CD4-positive, alpha-beta memory T cell (primary cell): ENCODE data around the gene DHODH. TPM values are rescaled to one million over a fixed set of nuclear protein-coding genes. Genes with fewer than 3 reads are reported as not detected.

Source experiments
- CTCF ChIA-PET: fragments of 350-600 bp; sonication (Branson Sonifier 250); formaldehyde crosslinking; loops from one replicate; lab custom pipeline; 2021; ENCODE audit warnings: inconsistent platforms; ENCODE audit not compliant: partially characterized antibody; lab: Charles Lee
- POLR2A ChIA-PET: fragments of 350-600 bp; sonication (Branson Sonifier 250); formaldehyde crosslinking; loops from one replicate; lab custom pipeline; 2021; ENCODE audit not compliant: partially characterized antibody; lab: Charles Lee
- DNase-seq, 5 donors: peaks; one replicate each; pipeline versions ENCODE4 v3.0.0 to v3.0.0-alpha.2; 2020 to 2022; ENCODE audit warnings: mixed read lengths in 1 of 5
- H3K27ac ChIP-seq: one replicate; pipeline ENCODE4 v1.7.0; 2013; ENCODE audit warnings: low read depth, low read length
- H3K27me3 ChIP-seq: 2 replicates; pipeline ENCODE4 v1.7.0; 2013; ENCODE audit warnings: mild to moderate bottlenecking, low read length, moderate library complexity; ENCODE audit not compliant: insufficient read depth
- H3K36me3 ChIP-seq: 2 replicates; pipeline ENCODE4 v1.7.0; 2013; ENCODE audit warnings: mild to moderate bottlenecking, low read length, moderate library complexity; ENCODE audit not compliant: insufficient read depth
- H3K4me1 ChIP-seq: 2 replicates; pipeline ENCODE4 v1.7.0; 2013; ENCODE audit warnings: mild to moderate bottlenecking, low read length, moderate library complexity; ENCODE audit not compliant: insufficient read depth
- H3K4me3 ChIP-seq, 2 donors: one replicate each; pipeline ENCODE4 v1.7.0; 2013; ENCODE audit warnings: low read length in 2 of 2, mild to moderate bottlenecking in 1 of 2
- H3K9me3 ChIP-seq, 2 donors: one replicate each; pipeline ENCODE4 v1.7.0; 2013; ENCODE audit warnings: low read length in 2 of 2, control low read depth in 1 of 2; ENCODE audit not compliant: control insufficient read depth in 1 of 2
- H3K27ac Mint-ChIP-seq, 7 donors: one replicate each; pipeline ENCODE4 v1.8.0; 2020 to 2021; ENCODE audit warnings: mixed read lengths in 7 of 7, mild to moderate bottlenecking in 6 of 7, inconsistent platforms in 3 of 7, moderate library complexity in 3 of 7
- H3K27me3 Mint-ChIP-seq, 2 donors: one replicate each; pipeline ENCODE4 v1.8.0; 2020 to 2021; ENCODE audit warnings: mixed read lengths in 2 of 2
- H3K36me3 Mint-ChIP-seq, 2 donors: one replicate each; pipeline ENCODE4 v1.8.0; 2020 to 2021; ENCODE audit warnings: mixed read lengths in 2 of 2, inconsistent platforms in 1 of 2, mild to moderate bottlenecking in 1 of 2
- H3K4me1 Mint-ChIP-seq, 4 donors: one replicate each; pipeline ENCODE4 v1.8.0; 2020 to 2021; ENCODE audit warnings: mixed read lengths in 4 of 4, mild to moderate bottlenecking in 1 of 4
- H3K4me3 Mint-ChIP-seq, 8 donors: one replicate each; pipeline ENCODE4 v1.8.0; 2020 to 2021; ENCODE audit warnings: mixed read lengths in 8 of 8, mild to moderate bottlenecking in 7 of 8, moderate library complexity in 6 of 8, inconsistent platforms in 3 of 8
- H3K9me3 Mint-ChIP-seq, 8 donors: one replicate each; pipeline ENCODE4 v1.8.0; 2020 to 2021; ENCODE audit warnings: mixed read lengths in 8 of 8, mild to moderate bottlenecking in 5 of 8, inconsistent platforms in 3 of 8, moderate library complexity in 1 of 8
- intact Hi-C: fragments of 100-400 bp; cut with micrococcal nuclease; formaldehyde crosslinking; loops from one replicate; pipeline ENCODE4 v1.15.1; 2023
- polyA plus RNA-seq, 2 donors: library from polyadenylated mRNA; unstranded; fragments of 300-500 nt; fragmentation: Illumina TruSeq; gene quantifications; one replicate each; pipeline ENCODE4 v1.2.3, GENCODE V29; 2021
- total RNA-seq, 2 experiments: library from RNA; stranded (reverse); gene quantifications; one replicate each; pipeline ENCODE4 v1.2.3, GENCODE V29; 2021

The DHODH gene
- total and polyA plus RNA-seq, 4 experiments from 2014 or later: 8.1 to 11.2 (median 9.6) TPM

GRCh38 chr16:72043058-72043457 lies 34.5 kb downstream of the DHODH start:
- no peaks in the 10 kb centered on the region for H3K36me3 ChIP-seq
- no peaks in the 10 kb centered on the region for H3K27me3 ChIP-seq
- no peak overlapping the region for H3K4me3 Mint-ChIP-seq
- H3K9me3 Mint-ChIP-seq: peaks cover 0 to 4% (median 0%) of the 10 kb centered on the region in 8 donors
- peak overlapping the region in 2 of 7 donors; percentile 28 to 48 for H3K27ac Mint-ChIP-seq
- ChIA-PET CTCF (no interaction called here), POLR2A (no interaction called here)
- intact Hi-C loops: no loop called here
- no peak overlapping the region for H3K27ac ChIP-seq
- no peaks in the 10 kb centered on the region for H3K9me3 ChIP-seq
- peaks cover 25 to 27% of the 10 kb centered on the region in 2 donors for H3K36me3 Mint-ChIP-seq
- H3K27me3 Mint-ChIP-seq: no peaks in the 10 kb centered on the region
- no peaks in the 10 kb centered on the region for H3K4me1 ChIP-seq
- DNase-seq: no peak
- no peaks in the 10 kb centered on the region for H3K4me1 Mint-ChIP-seq
- no peak overlapping the region for H3K4me3 ChIP-seq

GRCh38 chr16:72043539-72043938 lies 35.0 kb downstream of the DHODH start:
- POLR2A ChIA-PET: no interaction called here
- peaks cover 25 to 27% of the 10 kb centered on the region in 2 donors for H3K36me3 Mint-ChIP-seq
- intact Hi-C loops: no loop called here

GRCh38 chr16:72044296-72044695 lies 35.8 kb downstream of the DHODH start:
- Histone ChIP-seq H3K27ac (no peak overlapping the region), H3K9me3 (no peaks in the 10 kb centered on the region), H3K36me3 (no peaks in the 10 kb centered on the region), H3K4me3 (no peak overlapping the region), H3K4me1 (no peaks in the 10 kb centered on the region), H3K27me3 (no peaks in the 10 kb centered on the region)
- DNase-seq: no peak
- peaks cover 27% of the 10 kb centered on the region in 2 donors for H3K36me3 Mint-ChIP-seq
- no peak overlapping the region for H3K27ac Mint-ChIP-seq
- ChIA-PET CTCF (no interaction called here), POLR2A (no interaction called here)
- H3K9me3 Mint-ChIP-seq: peaks cover 0 to 10% (median 6%) of the 10 kb centered on the region in 8 donors
- H3K4me1 Mint-ChIP-seq: no peaks in the 10 kb centered on the region
- H3K4me3 Mint-ChIP-seq: no peak overlapping the region
- no peaks in the 10 kb centered on the region for H3K27me3 Mint-ChIP-seq
- intact Hi-C loops: no loop called here

More at GRCh38 chr16:72043539-72043938, 35.0 kb downstream of the DHODH start:
- no peaks in the 10 kb centered on the region for H3K4me1 ChIP-seq
- Mint-ChIP-seq H3K4me1 (no peaks in the 10 kb centered on the region), H3K9me3 (peaks cover 0 to 4% (median 0%) of the 10 kb centered on the region in 8 donors), H3K27ac (no peak overlapping the region), H3K4me3 (no peak overlapping the region), H3K27me3 (no peaks in the 10 kb centered on the region)
- H3K9me3 ChIP-seq: no peaks in the 10 kb centered on the region
- H3K27me3 ChIP-seq: no peaks in the 10 kb centered on the region
- no peak overlapping the region for H3K4me3 ChIP-seq
- CTCF ChIA-PET: no interaction called here
- H3K27ac ChIP-seq: no peak overlapping the region
- H3K36me3 ChIP-seq: no peaks in the 10 kb centered on the region
- DNase-seq: no peak

DNA sequence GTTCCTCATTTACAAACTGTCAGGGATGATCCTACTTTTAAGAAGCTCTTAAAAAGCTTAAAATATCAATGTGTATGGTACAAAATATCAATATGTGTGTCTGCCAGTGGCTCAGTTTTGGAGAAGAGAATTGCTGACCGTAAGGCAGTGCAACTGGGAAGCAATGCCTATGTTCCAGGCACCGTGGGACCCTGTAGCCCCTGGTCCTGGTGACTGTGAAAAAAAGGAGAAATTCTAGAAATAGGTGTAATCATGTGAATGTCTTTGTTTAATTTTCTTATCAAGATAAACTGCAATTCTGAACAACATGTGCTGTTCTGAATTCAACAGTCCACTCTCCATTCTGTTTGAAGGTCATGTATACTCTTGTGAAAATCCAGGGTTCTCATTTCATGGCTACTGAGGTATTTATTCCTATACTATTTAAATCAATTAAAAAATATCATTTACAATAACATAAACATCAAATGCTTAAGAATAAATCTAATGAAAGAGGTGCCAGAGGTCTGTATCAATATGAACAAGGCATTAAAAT lies 36.3 kb downstream of the DHODH start:
- H3K36me3 ChIP-seq: no peaks in the 10 kb centered on the region
- CTCF ChIA-PET: no interaction called here
- peaks cover 28 to 30% of the 10 kb centered on the region in 2 donors for H3K36me3 Mint-ChIP-seq
- H3K27me3 Mint-ChIP-seq: no peaks in the 10 kb centered on the region
- H3K4me1 Mint-ChIP-seq: no peaks in the 10 kb centered on the region
- no peak overlapping the region for H3K27ac Mint-ChIP-seq
- H3K27ac ChIP-seq: no peak overlapping the region
- H3K9me3 Mint-ChIP-seq: peaks cover under 1 to 16% (median 11%) of the 10 kb centered on the region in 8 donors
- no peaks in the 10 kb centered on the region for H3K27me3 ChIP-seq
- no peaks in the 10 kb centered on the region for H3K4me1 ChIP-seq
- H3K4me3 Mint-ChIP-seq: no peak overlapping the region
- H3K4me3 ChIP-seq: no peak overlapping the region
- POLR2A ChIA-PET: no interaction called here
- intact Hi-C loops: no loop called here
- DNase-seq: no peak
- peaks cover 0 to 3% of the 10 kb centered on the region in 2 donors for H3K9me3 ChIP-seq

DNA sequence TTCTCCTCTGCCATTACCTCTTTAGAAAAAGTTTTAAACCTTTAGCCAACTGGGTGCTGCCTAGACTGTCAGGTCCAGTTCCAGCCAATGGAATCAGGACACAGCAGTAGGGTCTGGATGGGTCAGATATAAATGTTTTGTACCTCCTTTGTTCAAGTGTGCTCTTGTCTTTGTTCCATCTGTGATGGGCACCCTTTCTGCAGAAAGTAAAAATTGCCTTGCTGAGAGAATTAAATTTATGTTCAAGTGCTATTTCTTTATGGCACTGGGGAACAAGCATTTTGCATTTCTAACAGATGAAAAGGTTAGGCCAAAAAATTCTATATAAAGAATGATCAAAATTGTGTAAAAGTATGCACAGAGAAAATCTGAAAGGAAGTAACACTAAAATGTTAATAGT lies 40.6 kb downstream of the DHODH start:
- Mint-ChIP-seq H3K27ac (no peak overlapping the region), H3K4me3 (no peak overlapping the region), H3K27me3 (no peaks in the 10 kb centered on the region), H3K9me3 (peaks cover 2 to 28% (median 17%) of the 10 kb centered on the region in 8 donors), H3K36me3 (peaks cover 9 to 20% of the 10 kb centered on the region in 2 donors), H3K4me1 (no peaks in the 10 kb centered on the region)
- POLR2A ChIA-PET: no interaction called here
- no peaks in the 10 kb centered on the region for H3K4me1 ChIP-seq
- H3K27ac ChIP-seq: no peak overlapping the region
- H3K36me3 ChIP-seq: no peaks in the 10 kb centered on the region
- intact Hi-C loops: no loop called here
- H3K4me3 ChIP-seq: no peak overlapping the region
- no peaks in the 10 kb centered on the region for H3K27me3 ChIP-seq
- CTCF ChIA-PET: no interaction called here
- DNase-seq: no peak
- peaks cover 0 to 4% of the 10 kb centered on the region in 2 donors for H3K9me3 ChIP-seq

- Histone ChIP-seq H3K4me3 (no peak overlapping the region), H3K4me1 (no peaks in the 10 kb centered on the region), H3K9me3 (peaks cover 0 to 4% of the 10 kb centered on the region in 2 donors), H3K27me3 (no peaks in the 10 kb centered on the region), H3K36me3 (no peaks in the 10 kb centered on the region), H3K27ac (no peak overlapping the region)
- Mint-ChIP-seq H3K36me3 (peaks cover 5 to 16% of the 10 kb centered on the region in 2 donors), H3K27ac (no peak overlapping the region), H3K9me3 (peaks cover 2 to 28% (median 17%) of the 10 kb centered on the region in 8 donors), H3K4me3 (no peak overlapping the region), H3K27me3 (no peaks in the 10 kb centered on the region), H3K4me1 (no peaks in the 10 kb centered on the region)
- intact Hi-C loops: no loop called here
- POLR2A ChIA-PET: no interaction called here
- no peak for DNase-seq
- CTCF ChIA-PET: interaction anchor here (0.9 kb wide), 1 partner anchor 16 kb away, joined by 4 read pairs; no protein-coding TSS in a partner anchor
These were observed 42.4 kb downstream of the DHODH start for GRCh38 chr16:72050769-72051464.

GRCh38 chr16:72051818-72052217 lies 43.3 kb downstream of the DHODH start:
- peaks cover 0 to 4% of the 10 kb centered on the region in 2 donors for H3K9me3 ChIP-seq
- no peak overlapping the region for H3K27ac ChIP-seq
- peaks cover 5 to 16% of the 10 kb centered on the region in 2 donors for H3K36me3 Mint-ChIP-seq
- H3K4me3 Mint-ChIP-seq: no peak overlapping the region
- H3K36me3 ChIP-seq: no peaks in the 10 kb centered on the region
- POLR2A ChIA-PET: no interaction called here
- no peak overlapping the region for H3K27ac Mint-ChIP-seq
- no peaks in the 10 kb centered on the region for H3K4me1 ChIP-seq
- H3K27me3 Mint-ChIP-seq: no peaks in the 10 kb centered on the region
- H3K4me3 ChIP-seq: no peak overlapping the region
- H3K4me1 Mint-ChIP-seq: no peaks in the 10 kb centered on the region
- DNase-seq: no peak
- CTCF ChIA-PET: no interaction called here
- intact Hi-C loops: no loop called here
- H3K9me3 Mint-ChIP-seq: peaks cover 2 to 28% (median 17%) of the 10 kb centered on the region in 8 donors
- no peaks in the 10 kb centered on the region for H3K27me3 ChIP-seq
